ENCODE measurements around the gene LY86. TPM values are rescaled to one million over a fixed set of nuclear protein-coding genes. Genes with fewer than 3 reads are reported as not detected.
"Not testable (repeated sequence)": the region's sequence is repeated elsewhere in the genome, so short reads cannot be mapped to it uniquely, and the experiment has no call there.

Gene LY86
- total and polyA plus RNA-seq, 2 of the 13 experiments (the other 11 are each of a cell fraction or from before 2014, with no cell fraction given) = not detected

DNA sequence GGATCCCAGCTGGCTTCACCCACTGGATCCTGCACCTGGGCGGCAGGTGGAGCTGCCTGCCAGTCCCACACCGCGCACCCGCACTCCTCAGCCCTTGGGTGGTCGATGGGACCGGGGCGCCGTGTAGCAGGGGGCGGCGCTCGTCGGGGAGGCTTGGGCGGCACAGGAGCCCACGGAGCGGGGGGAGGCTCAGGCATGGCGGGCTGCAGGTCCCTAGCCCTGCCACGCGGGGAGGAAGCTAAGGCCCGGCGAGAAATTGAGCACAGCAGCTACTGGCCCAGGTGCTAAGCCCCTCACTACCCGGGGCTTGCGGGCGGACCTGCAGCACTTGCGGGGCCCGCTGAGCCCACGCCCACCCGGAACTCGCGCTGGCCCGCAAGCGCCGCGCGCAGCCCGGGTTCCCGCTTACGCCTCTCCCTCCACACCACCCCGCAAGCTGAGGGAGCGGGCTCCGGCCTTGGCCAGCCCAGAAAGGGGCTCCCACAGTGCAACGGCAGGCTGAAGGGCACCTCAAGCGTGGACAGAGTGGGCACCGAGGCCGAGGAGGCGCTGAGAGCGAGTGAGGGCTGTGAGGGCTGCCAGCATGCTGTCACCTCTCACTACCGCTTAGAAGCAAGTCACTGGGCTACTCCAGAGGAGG is 18.0 kb downstream of the LY86 start:
- intact Hi-C loops (cut with micrococcal nuclease; ENCODE audit: unreplicated experiment); CTCF ChIA-PET (ENCODE audit: low intra/inter-chr PET ratio, low total read pairs); ATAC-seq; DNase-seq (ENCODE audit: low spot score); in situ Hi-C loops (cut with HindIII; ENCODE audit: extremely low pct_ligation_motif_present, low pct_unique_long_range_greater_than_20kb); FAIRE-seq; H3K4me3 ChIP-seq (replicated peaks in 1 of 3; ENCODE audit: insufficient read depth in 1 of 3, low read depth in 2 of 3, low read length in 3 of 3); H3K9me3 ChIP-seq (ENCODE audit: low read length); BruUV-seq (replicated peaks); H3K27ac ChIP-seq (ENCODE audit: extremely low read length, insufficient read depth, low read length); POLR2A ChIA-PET; H3K79me2 ChIP-seq (ENCODE audit: insufficient read depth, low read length); H2AFZ ChIP-seq (ENCODE audit: low read length); H3K4me1 ChIP-seq (ENCODE audit: insufficient read depth, low read length); H3K4me2 ChIP-seq (ENCODE audit: low read depth, low read length); H4K20me1 ChIP-seq (ENCODE audit: insufficient read depth, low read length); H3K9ac ChIP-seq (ENCODE audit: insufficient read depth, low read depth, low read length); H3K36me3 ChIP-seq (replicated peaks in 1 of 2; ENCODE audit: control insufficient read depth in 1 of 2, insufficient read depth in 2 of 2, low read length in 2 of 2): not testable (repeated sequence)
- peaks cover 0 to 22% of the 10 kb centered on the region in 2 experiments; a peak in 3 of 5 replicates for H3K27me3 ChIP-seq (ENCODE audit: control insufficient read depth in 1 of 2, insufficient read depth in 2 of 2, low read length in 2 of 2)
- 78% methylated on average over 28 of the region's 47 CpGs for WGBS (ENCODE audit: low lambda C conversion rate)

DNA sequence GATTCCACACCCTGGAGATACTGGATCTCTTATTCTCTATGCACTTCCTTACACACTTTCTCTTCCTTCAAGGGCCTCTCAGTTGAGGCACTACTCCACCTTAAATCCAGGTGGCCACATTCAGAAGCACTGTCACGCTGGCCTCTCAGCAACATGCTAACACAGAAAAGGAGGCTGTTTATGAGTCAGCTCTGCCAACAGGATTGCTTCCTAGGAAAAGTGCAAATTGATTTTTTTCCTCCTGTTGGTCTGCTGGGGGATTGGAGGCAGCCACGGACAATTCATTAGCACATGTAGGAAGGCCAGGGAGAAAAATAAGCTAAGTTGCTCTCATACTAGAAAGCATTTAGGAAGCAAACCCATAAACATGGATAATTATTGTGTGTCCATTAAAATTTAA is 20.9 kb downstream of the LY86 start:
- ATAC-seq (no peak), FAIRE-seq (no peak), DNase-seq (ENCODE audit: low spot score) (no peak)
- 8% methylated on average over 2 of the region's 2 CpGs for WGBS (ENCODE audit: low lambda C conversion rate)
- no peaks in the 10 kb centered on the region for H4K20me1 ChIP-seq (ENCODE audit: insufficient read depth, low read length)
- in situ Hi-C loops (cut with HindIII; ENCODE audit: extremely low pct_ligation_motif_present, low pct_unique_long_range_greater_than_20kb) (no loop called here), intact Hi-C loops (cut with micrococcal nuclease; ENCODE audit: unreplicated experiment) (no loop called here)
- H3K9me3 ChIP-seq (ENCODE audit: low read length) = no peaks in the 10 kb centered on the region
- POLR2A ChIA-PET = no interaction called here
- no peak overlapping the region for H3K4me2 ChIP-seq (ENCODE audit: low read depth, low read length)
- no peak overlapping the region for H3K9ac ChIP-seq (ENCODE audit: insufficient read depth, low read depth, low read length)
- no peak overlapping the region for H2AFZ ChIP-seq (ENCODE audit: low read length)
- BruUV-seq (replicated peaks) = no TSS peak
- CTCF ChIA-PET (ENCODE audit: low intra/inter-chr PET ratio, low total read pairs) = no interaction called here
- H3K27me3 ChIP-seq (ENCODE audit: control insufficient read depth in 1 of 2, insufficient read depth in 2 of 2, low read length in 2 of 2) = peaks cover 0 to 30% of the 10 kb centered on the region in 2 experiments; a peak in 3 of 5 replicates
- H3K4me1 ChIP-seq (ENCODE audit: insufficient read depth, low read length) = no peaks in the 10 kb centered on the region
- H3K36me3 ChIP-seq (replicated peaks in 1 of 2; ENCODE audit: control insufficient read depth in 1 of 2, insufficient read depth in 2 of 2, low read length in 2 of 2) = no peaks in the 10 kb centered on the region
- H3K27ac ChIP-seq (ENCODE audit: extremely low read length, insufficient read depth, low read length) = no peak overlapping the region
- H3K79me2 ChIP-seq (ENCODE audit: insufficient read depth, low read length) = no peaks in the 10 kb centered on the region
- H3K4me3 ChIP-seq (replicated peaks in 1 of 3; ENCODE audit: insufficient read depth in 1 of 3, low read depth in 2 of 3, low read length in 3 of 3) = no peak overlapping the region
- no peak for TF ChIP-seq ZNF292 (CRISPR knock-in tag; IDR thresholded peaks at IDR 0.05; ENCODE audit: borderline replicate concordance, low read depth)
- no peak for TF ChIP-seq ZNF781 (CRISPR knock-in tag; IDR thresholded peaks at IDR 0.05; ENCODE audit: borderline replicate concordance, not compliant biosample characterization)
- TF ChIP-seq ZFP82 (CRISPR knock-in tag; IDR thresholded peaks at IDR 0.05; ENCODE audit: borderline replicate concordance) = no peak
- TF ChIP-seq IKZF4 (CRISPR knock-in tag; IDR thresholded peaks at IDR 0.05; ENCODE audit: borderline replicate concordance, low read depth, not compliant biosample characterization) = no peak
- no peak for TF ChIP-seq ZC3H13 (CRISPR knock-in tag; IDR thresholded peaks at IDR 0.05)
- TF ChIP-seq SMAD9 (CRISPR knock-in tag; IDR thresholded peaks at IDR 0.05) = no peak
- TF ChIP-seq, protein P1, sequence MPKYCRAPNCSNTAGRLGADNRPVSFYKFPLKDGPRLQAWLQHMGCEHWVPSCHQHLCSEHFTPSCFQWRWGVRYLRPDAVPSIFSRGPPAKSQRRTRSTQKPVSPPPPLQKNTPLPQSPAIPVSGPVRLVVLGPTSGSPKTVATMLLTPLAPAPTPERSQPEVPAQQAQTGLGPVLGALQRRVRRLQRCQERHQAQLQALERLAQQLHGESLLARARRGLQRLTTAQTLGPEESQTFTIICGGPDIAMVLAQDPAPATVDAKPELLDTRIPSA (CRISPR knock-in tag; IDR thresholded peaks at IDR 0.05; ENCODE audit: borderline replicate concordance) = no peak
- no peak for TF ChIP-seq CC2D1A (CRISPR knock-in tag; IDR thresholded peaks at IDR 0.05)
- no peak for TF ChIP-seq ARNT (IDR thresholded peaks at IDR 0.05)
- TF ChIP-seq XRCC5 (optimal IDR thresholded peaks at IDR 0.05; ENCODE audit: low read length) = no peak
- TF ChIP-seq HOXA3 (CRISPR knock-in tag; IDR thresholded peaks at IDR 0.05) = no peak
- TF ChIP-seq, protein P2, sequence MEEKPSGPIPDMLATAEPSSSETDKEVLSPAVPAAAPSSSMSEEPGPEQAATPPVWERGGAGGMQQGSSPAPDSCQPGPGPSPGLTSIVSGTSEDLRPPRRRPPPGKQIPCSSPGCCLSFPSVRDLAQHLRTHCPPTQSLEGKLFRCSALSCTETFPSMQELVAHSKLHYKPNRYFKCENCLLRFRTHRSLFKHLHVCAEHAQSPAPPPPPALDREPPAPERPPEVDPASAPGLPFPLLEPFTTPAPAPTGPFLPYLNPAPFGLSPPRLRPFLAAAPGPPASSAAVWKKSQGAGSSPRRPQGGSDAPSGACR (CRISPR knock-in tag; IDR thresholded peaks at IDR 0.05) = no peak
- no peak for TF ChIP-seq ZNF224 (CRISPR knock-in tag; IDR thresholded peaks at IDR 0.05)
- TF ChIP-seq TARDBP (CRISPR knock-in tag; IDR thresholded peaks at IDR 0.05) = no peak
- no peak for TF ChIP-seq ZMAT3 (CRISPR knock-in tag; conservative IDR thresholded peaks at IDR 0.05)
- no peak for TF ChIP-seq ZNF337 (CRISPR knock-in tag; IDR thresholded peaks at IDR 0.05; ENCODE audit: borderline replicate concordance, low read depth)
- no peak for TF ChIP-seq MED1 (CRISPR knock-in tag; IDR thresholded peaks at IDR 0.05)
- no peak for TF ChIP-seq ZFP90 (CRISPR knock-in tag; IDR thresholded peaks at IDR 0.05; ENCODE audit: borderline replicate concordance)
- no peak for TF ChIP-seq TMF1 (CRISPR knock-in tag; IDR thresholded peaks at IDR 0.05; ENCODE audit: low read depth)
